ENCODE data around the gene MESP1. TPM values are rescaled to one million over a fixed set of nuclear protein-coding genes. Genes with fewer than 3 reads are reported as not detected.

MESP1 gene
- total RNA-seq, 1 donor from 2014 or later: 0.26 TPM

DNA sequence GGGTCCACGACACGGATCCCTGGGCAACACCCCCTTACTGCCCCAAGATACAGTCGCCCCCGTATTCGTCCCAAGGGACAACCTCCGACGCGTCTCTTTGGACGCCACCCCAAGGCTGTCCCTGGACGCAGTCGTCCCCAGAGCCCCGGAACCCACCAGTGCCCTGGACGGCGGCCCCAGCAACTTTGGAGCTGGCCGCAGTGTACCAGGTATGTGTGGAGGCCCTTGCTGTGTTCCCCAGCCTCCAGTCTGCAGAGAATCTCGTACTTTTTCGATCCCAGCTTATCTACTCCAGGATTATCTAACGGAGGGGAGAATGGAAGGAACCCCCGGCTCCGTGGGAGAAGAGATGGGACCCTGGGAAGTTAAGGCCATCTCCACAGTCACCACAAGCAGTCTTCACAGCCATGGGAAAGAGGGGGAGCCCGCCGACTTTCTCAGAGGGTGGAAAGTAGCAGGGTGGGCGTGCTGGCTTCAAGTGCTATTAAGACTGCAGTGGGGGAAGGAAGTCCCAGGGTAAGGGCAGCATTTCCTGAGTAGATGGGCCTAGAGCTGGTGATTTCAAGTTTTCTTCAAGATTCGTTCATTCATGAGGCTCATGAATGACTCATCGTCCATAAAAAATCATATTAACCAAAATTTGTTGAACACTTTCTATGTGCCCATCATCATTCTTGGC is 26.2 kb upstream of the MESP1 start:
- DNase-seq (ENCODE audit: low read depth): no peak
- H3K4me3 ChIP-seq (ENCODE audit: low read depth, low read length): no peak overlapping the region

GRCh38 chr15:89776274-89777072 is 25.4 kb upstream of the MESP1 start, which contains the start of gene MESP2:
MESP2 (plus strand) TSS chr15:89776332; CDS start chr15:89776358, 26 bp downstream.
- TF ChIP-seq, protein P1, sequence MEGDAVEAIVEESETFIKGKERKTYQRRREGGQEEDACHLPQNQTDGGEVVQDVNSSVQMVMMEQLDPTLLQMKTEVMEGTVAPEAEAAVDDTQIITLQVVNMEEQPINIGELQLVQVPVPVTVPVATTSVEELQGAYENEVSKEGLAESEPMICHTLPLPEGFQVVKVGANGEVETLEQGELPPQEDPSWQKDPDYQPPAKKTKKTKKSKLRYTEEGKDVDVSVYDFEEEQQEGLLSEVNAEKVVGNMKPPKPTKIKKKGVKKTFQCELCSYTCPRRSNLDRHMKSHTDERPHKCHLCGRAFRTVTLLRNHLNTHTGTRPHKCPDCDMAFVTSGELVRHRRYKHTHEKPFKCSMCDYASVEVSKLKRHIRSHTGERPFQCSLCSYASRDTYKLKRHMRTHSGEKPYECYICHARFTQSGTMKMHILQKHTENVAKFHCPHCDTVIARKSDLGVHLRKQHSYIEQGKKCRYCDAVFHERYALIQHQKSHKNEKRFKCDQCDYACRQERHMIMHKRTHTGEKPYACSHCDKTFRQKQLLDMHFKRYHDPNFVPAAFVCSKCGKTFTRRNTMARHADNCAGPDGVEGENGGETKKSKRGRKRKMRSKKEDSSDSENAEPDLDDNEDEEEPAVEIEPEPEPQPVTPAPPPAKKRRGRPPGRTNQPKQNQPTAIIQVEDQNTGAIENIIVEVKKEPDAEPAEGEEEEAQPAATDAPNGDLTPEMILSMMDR (IDR thresholded peaks at IDR 0.05; ENCODE audit: insufficient read depth, low read length, severe bottlenecking): no peak
- no peaks in the 10 kb centered on the region for H3K27me3 ChIP-seq (ENCODE audit: control insufficient read depth, insufficient read depth, low read length)
- DNase-seq (ENCODE audit: low read depth) (peak; percentile 49), FAIRE-seq (no peak)
- H3K4me3 ChIP-seq (ENCODE audit: low read depth, low read length): peak within 1 kb of the TSS; percentile 24
- no peaks in the 10 kb centered on the region for H3K36me3 ChIP-seq (ENCODE audit: control insufficient read depth, insufficient read depth, low read length)

More for the DNA sequence above, 26.2 kb upstream of the MESP1 start:
- Histone ChIP-seq H3K36me3 (ENCODE audit: control insufficient read depth, insufficient read depth, low read length) (no peaks in the 10 kb centered on the region), H3K27me3 (ENCODE audit: control insufficient read depth, insufficient read depth, low read length) (no peaks in the 10 kb centered on the region)
- FAIRE-seq: no peak
- TF ChIP-seq, protein P1 (IDR thresholded peaks at IDR 0.05; ENCODE audit: insufficient read depth, low read length, severe bottlenecking): no peak

GRCh38 chr15:89775815-89776214 is 24.8 kb upstream of the MESP1 start:
- H3K36me3 ChIP-seq (ENCODE audit: control insufficient read depth, insufficient read depth, low read length): no peaks in the 10 kb centered on the region
- FAIRE-seq: no peak
- no peaks in the 10 kb centered on the region for H3K27me3 ChIP-seq (ENCODE audit: control insufficient read depth, insufficient read depth, low read length)
- peak overlapping the region; percentile 24 for H3K4me3 ChIP-seq (ENCODE audit: low read depth, low read length)
- TF ChIP-seq, protein P1 (IDR thresholded peaks at IDR 0.05; ENCODE audit: insufficient read depth, low read length, severe bottlenecking): no peak
- no peak for DNase-seq (ENCODE audit: low read depth)

DNA sequence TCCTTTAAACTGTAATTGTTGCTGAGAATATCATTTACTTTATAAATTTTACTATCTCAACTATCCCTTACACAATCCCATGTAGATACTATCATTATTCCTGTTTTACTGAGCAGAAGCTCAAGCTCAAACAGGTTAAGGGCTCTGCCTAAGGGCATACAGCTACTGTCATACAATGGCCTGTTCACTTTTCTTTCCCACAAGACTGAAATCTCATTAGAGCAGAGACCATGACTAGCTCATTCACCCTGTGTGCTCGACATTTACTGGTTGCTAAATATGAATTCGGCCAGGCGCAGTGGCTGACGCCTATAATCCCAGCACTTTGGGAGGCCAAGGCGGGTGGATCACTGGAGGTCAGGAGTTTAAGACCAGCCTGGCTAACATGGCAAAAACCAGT is 23.4 kb upstream of the MESP1 start:
- FAIRE-seq (no peak), DNase-seq (ENCODE audit: low read depth) (peak; percentile 72)
- no peak overlapping the region for H3K4me3 ChIP-seq (ENCODE audit: low read depth, low read length)
- H3K36me3 ChIP-seq (ENCODE audit: control insufficient read depth, insufficient read depth, low read length): no peaks in the 10 kb centered on the region
- TF ChIP-seq, protein P1 (IDR thresholded peaks at IDR 0.05; ENCODE audit: insufficient read depth, low read length, severe bottlenecking): no peak
- H3K27me3 ChIP-seq (ENCODE audit: control insufficient read depth, insufficient read depth, low read length): no peaks in the 10 kb centered on the region

DNA sequence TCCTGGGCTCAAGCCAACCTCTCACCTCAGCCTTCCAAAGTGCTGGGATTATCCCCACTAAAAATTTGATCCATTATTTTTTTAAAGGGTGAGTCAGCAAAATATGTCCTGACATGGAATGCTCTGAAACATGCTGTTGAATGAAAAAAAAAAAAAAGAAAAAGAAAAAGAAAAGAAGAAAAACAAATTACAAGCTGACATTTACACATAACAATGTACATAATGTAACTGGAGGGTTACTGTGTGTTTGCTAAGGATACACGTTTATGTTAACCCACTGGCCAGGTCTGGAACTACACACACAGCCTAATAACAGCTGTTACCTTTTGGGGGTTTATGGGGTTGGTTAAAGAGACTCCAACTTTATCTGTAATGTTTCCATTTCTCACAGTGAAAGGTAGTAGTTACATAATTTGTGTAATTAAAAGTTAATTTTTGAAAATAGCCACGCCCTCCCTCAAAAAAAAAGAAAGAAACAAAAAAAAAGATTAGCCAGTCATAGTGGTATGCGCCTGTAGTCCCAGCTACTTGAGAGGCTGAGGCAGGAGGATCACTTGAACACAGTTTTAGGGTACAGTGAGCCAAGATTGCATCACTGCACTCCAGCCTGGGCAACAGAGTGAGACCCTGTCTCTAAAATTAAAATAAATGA is 22.0 kb upstream of the MESP1 start:
- DNase-seq (ENCODE audit: low read depth): peak; percentile 52
- no peak for FAIRE-seq
- H3K27me3 ChIP-seq (ENCODE audit: control insufficient read depth, insufficient read depth, low read length): no peaks in the 10 kb centered on the region

More for the DNA sequence above, 22.0 kb upstream of the MESP1 start:
- no peaks in the 10 kb centered on the region for H3K36me3 ChIP-seq (ENCODE audit: control insufficient read depth, insufficient read depth, low read length)
- TF ChIP-seq, protein P1 (IDR thresholded peaks at IDR 0.05; ENCODE audit: insufficient read depth, low read length, severe bottlenecking): no peak
- H3K4me3 ChIP-seq (ENCODE audit: low read depth, low read length): no peak overlapping the region
